Omental fat pad (tissue), 4 donors: ENCODE results near the gene STAT1. TPM values are rescaled to one million over a fixed set of nuclear protein-coding genes. Genes with fewer than 3 reads are reported as not detected.

Experiments used
- ATAC-seq: fragments of 150-250 bp; one replicate; pipeline ENCODE4 v1.9.1; 2016; ENCODE audit warnings: mild to moderate bottlenecking, moderate library complexity; ENCODE audit not compliant: low FRiP score
- DNase-seq: peaks from one replicate; pipeline ENCODE4 v3.0.0-alpha.2; 2019; ENCODE audit warnings: low spot score
- CTCF ChIP-seq, 3 donors: fragments of 450-650 bp; IDR thresholded peaks; one replicate each; pipeline ENCODE4 v1.5.1; 2016 to 2017; ENCODE audit warnings: antibody characterized with exemption in 3 of 3, mild to moderate bottlenecking in 3 of 3, moderate library complexity in 2 of 3
- total RNA-seq, 4 donors: library from RNA; depleted of rRNA; stranded (reverse); fragments of >200 nt; gene quantifications; one replicate each; pipeline ENCODE4 v1.1.0, GENCODE V29; 2016

The STAT1 gene
- 100 to 1,000 TPM in 2 of 4 donors, 10 to 100 TPM in 2; 63.5 to 161 (median 95.1) TPM for total RNA-seq

DNA sequence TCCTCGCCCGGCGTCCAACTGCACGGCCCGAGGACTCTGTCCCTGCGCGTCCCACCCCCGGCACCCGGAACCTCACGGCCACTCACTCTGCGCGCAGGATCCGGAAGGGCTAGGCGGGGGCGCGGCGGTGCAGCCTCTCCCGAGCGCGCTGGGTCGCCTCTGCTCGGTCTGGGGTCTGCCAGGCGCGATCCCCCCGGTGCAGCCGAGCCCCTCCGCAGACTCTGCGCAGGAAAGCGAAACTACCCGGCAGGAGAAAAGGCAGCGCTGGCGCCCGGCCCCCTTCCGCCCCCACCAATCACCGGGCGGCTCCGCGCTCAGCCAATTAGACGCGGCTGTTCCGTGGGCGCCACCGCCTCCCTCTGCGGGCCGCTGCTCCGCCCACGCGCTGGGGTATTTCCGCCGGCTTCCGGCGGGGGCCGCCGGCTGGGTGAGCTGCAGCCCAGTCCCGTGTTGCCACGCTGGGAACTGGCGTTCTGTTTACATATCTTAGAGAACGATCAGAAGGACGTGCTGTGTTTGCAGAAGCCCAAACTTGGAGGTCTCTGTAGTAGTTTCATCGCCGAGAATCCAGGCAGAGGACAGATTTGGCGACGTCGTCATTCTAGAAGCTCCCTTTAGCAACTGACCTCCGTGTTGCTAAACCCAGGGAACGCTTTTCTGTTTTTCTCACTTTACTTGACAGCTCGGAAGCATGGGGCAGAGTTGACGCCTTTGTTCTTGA, at the start of gene STAT1:
TSS of gene STAT1 (minus strand) at position 240 of the 721 bp plus-strand sequence. CDS start 4,168 bp downstream, outside the sequence.
- ATAC-seq, result peak; percentile 98
- DNase-seq, result peak; percentile 75
- no peak for TF ChIP-seq CTCF (IDR thresholded peaks at IDR 0.05)

- TF ChIP-seq CTCF (IDR thresholded peaks at IDR 0.05), result no peak
- DNase-seq, result no peak
- no peak for ATAC-seq
These were observed 49.6 kb upstream of the STAT1 start for GRCh38 chr2:191063584-191063983.

GRCh38 chr2:191061381-191061980, 47.5 kb upstream of the STAT1 start:
- TF ChIP-seq CTCF (IDR thresholded peaks at IDR 0.05), result no peak
- no peak for ATAC-seq
- DNase-seq, result no peak

DNA sequence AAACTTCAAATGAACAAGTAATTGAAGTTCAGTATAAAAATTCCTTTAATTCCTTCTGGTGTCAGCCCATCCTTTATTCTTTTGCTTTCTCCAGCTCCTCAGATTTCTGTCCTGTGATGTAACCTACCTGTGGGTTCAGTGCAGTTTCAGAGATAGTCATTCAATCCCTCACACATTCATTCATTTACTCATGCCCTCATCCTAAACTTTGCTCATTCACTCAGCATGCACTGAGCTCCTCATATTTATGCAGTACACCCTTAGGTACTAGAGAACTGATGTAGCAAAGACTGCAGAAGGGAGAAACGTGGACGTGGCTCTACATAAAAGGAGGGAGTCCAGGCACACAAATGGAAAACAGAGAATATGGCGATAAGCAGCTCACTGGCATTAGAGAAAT, 45.3 kb upstream of the STAT1 start:
- ATAC-seq (no peak), DNase-seq (no peak)
- no peak for TF ChIP-seq CTCF (IDR thresholded peaks at IDR 0.05)

DNA sequence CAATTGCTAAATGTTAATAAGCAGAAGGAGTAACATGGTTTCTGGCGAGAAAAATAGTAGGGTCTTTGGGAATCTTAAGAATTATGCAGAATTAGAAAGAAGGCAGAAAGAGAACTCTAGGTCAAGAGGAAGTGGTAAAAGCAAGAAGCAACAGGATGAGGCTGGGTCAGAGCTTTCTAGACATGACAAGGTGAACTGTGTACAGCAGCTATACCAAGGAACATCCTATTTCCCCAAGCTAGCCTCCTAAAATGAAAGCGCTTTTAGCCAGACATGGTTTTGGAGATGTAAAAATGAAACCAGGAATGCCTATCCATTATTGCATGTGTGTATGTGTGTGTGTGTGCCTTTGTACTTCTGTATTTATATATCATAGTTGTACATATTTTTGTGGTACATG, 42.3 kb upstream of the STAT1 start:
- no peak for DNase-seq
- ATAC-seq, result no peak

DNA sequence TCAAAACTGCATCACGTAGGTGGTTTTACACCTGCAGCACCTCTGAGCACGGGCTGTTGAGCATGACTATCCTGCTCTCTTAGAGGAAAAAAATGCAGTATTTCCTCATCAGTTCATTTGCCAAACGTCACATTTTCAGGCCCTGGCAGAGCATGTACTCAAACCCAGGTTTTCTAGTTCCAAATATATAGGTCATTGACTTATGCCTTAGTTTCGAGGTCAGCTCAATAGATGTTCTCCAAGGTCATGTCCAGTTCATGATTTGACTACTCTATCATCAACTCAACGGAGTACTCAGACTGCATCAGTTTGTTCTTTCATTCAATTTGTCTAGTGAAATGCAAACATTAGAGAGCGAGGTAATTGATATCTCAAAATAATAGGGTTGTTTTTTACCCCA, 39.3 kb upstream of the STAT1 start:
- ATAC-seq (no peak), DNase-seq (no peak)
- TF ChIP-seq CTCF (IDR thresholded peaks at IDR 0.05), result no peak

More for the DNA sequence above, 42.3 kb upstream of the STAT1 start:
- TF ChIP-seq CTCF (IDR thresholded peaks at IDR 0.05), result no peak
